ENCODE data around the gene ERBB3.

ERBB3 gene

DNA sequence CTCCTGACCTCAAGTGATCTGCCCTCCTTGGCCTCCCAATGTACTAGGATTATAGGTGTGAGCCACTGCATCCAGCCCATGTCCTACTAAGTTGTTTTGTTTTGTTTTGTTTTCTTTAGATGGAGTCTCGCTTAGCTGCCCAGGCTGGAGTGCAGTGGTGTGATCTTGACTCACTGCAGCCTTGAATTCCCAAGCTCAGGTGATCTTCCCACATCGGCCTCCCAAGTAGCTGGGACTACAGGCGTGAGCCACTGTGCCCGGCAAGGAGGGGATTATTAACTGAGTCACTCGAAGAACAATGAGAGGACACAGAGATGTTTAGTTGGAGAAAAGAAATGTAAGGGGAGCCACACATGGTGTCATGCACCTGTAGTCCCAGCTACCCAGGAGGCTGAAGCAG lies 18.0 kb upstream of the ERBB3 start:
- no peaks in the 10 kb centered on the region for H3K27me3 ChIP-seq (ENCODE audit: low read length)
- H3K36me3 ChIP-seq (ENCODE audit: low read length) = no peaks in the 10 kb centered on the region
- H2AFZ ChIP-seq (ENCODE audit: low read depth, low read length, severe bottlenecking) = no peak overlapping the region
- no peaks in the 10 kb centered on the region; the same call in 1 of the 2 replicates for H3F3A ChIP-seq (ENCODE audit: insufficient read depth)
- H3K27ac ChIP-seq (ENCODE audit: low read depth, low read length) = no peak overlapping the region
- no peak overlapping the region for H3K4me3 ChIP-seq (ENCODE audit: insufficient read depth, low read length, poor library complexity, severe bottlenecking)
- no peak for TF ChIP-seq EZH2phosphoT487 (conservative IDR thresholded peaks at IDR 0.05; ENCODE audit: low read length)
- TF ChIP-seq, protein P1, sequence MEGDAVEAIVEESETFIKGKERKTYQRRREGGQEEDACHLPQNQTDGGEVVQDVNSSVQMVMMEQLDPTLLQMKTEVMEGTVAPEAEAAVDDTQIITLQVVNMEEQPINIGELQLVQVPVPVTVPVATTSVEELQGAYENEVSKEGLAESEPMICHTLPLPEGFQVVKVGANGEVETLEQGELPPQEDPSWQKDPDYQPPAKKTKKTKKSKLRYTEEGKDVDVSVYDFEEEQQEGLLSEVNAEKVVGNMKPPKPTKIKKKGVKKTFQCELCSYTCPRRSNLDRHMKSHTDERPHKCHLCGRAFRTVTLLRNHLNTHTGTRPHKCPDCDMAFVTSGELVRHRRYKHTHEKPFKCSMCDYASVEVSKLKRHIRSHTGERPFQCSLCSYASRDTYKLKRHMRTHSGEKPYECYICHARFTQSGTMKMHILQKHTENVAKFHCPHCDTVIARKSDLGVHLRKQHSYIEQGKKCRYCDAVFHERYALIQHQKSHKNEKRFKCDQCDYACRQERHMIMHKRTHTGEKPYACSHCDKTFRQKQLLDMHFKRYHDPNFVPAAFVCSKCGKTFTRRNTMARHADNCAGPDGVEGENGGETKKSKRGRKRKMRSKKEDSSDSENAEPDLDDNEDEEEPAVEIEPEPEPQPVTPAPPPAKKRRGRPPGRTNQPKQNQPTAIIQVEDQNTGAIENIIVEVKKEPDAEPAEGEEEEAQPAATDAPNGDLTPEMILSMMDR (IDR thresholded peaks at IDR 0.05; ENCODE audit: insufficient read depth, low read length, poor library complexity, severe bottlenecking) = no peak
- no peak overlapping the region for H3K4me2 ChIP-seq (ENCODE audit: low read depth, low read length, poor library complexity, severe bottlenecking)
- no peak overlapping the region for H3K9ac ChIP-seq (ENCODE audit: low read length)
- H3K79me2 ChIP-seq (ENCODE audit: insufficient read depth, low read length) = no peaks in the 10 kb centered on the region
- H3K9me3 ChIP-seq (ENCODE audit: insufficient read depth, low read length) = no peaks in the 10 kb centered on the region
- no peaks in the 10 kb centered on the region for H3K9me2 ChIP-seq (replicated peaks; ENCODE audit: insufficient read depth, low read length)
- H4K20me1 ChIP-seq (ENCODE audit: low read depth, low read length) = no peaks in the 10 kb centered on the region

DNA sequence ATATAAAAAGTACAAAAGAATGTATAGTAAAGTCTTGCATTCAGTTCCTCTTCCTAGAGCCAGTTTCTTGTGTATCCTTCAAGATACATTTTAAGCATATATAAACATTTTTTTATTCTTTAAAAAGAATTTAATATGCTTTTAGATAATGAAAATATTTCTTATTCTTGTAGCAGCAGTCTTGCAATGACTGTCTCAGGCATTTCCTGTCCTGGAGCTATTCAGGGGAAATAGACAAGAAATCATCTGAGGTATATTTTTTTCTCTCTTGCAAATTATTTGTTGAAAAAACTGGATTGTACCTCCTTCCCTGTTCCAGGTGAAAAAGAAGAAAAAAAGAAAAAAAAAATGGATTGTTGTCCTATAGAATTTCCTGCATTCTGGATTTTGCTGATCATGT lies 17.0 kb upstream of the ERBB3 start:
- Histone ChIP-seq H3K4me3 (ENCODE audit: insufficient read depth, low read length, poor library complexity, severe bottlenecking) (no peak overlapping the region), H3K27ac (ENCODE audit: low read depth, low read length) (no peak overlapping the region), H3K9me3 (ENCODE audit: insufficient read depth, low read length) (no peaks in the 10 kb centered on the region), H3K9me2 (replicated peaks; ENCODE audit: insufficient read depth, low read length) (no peaks in the 10 kb centered on the region), H3K9ac (ENCODE audit: low read length) (no peak overlapping the region), H3F3A (ENCODE audit: insufficient read depth) (no peaks in the 10 kb centered on the region; the same call in 1 of the 2 replicates), H4K20me1 (ENCODE audit: low read depth, low read length) (no peaks in the 10 kb centered on the region), H2AFZ (ENCODE audit: low read depth, low read length, severe bottlenecking) (no peak overlapping the region), H3K4me2 (ENCODE audit: low read depth, low read length, poor library complexity, severe bottlenecking) (no peak overlapping the region), H3K79me2 (ENCODE audit: insufficient read depth, low read length) (no peaks in the 10 kb centered on the region), H3K36me3 (ENCODE audit: low read length) (no peaks in the 10 kb centered on the region), H3K27me3 (ENCODE audit: low read length) (no peaks in the 10 kb centered on the region)
- TF ChIP-seq, protein P1 (IDR thresholded peaks at IDR 0.05; ENCODE audit: insufficient read depth, low read length, poor library complexity, severe bottlenecking) = no peak
- no peak for TF ChIP-seq EZH2phosphoT487 (conservative IDR thresholded peaks at IDR 0.05; ENCODE audit: low read length)

DNA sequence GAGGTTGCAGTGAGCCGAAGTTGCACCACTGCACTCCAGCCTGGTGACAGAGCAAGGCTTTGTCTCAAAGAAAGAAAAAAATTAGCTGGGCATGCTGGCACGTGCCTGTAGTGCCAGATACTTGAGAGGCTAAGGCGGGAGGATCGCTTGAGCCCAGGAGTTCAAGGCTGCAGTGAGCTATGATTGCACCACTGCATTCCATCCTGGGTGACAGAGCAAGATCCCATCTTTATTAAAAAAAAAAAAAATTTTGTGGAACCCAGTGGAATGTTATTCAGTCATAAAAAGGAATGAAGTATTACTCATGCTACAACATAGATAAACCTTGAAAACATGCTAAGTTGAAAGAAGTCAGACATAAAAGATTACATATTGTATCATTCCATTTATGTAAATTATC lies 8.3 kb upstream of the ERBB3 start:
- H3K27ac ChIP-seq (ENCODE audit: low read depth, low read length) = no peak overlapping the region
- H3K9ac ChIP-seq (ENCODE audit: low read length) = no peak overlapping the region
- H3F3A ChIP-seq (ENCODE audit: insufficient read depth) = no peaks in the 10 kb centered on the region
- no peak overlapping the region for H3K4me3 ChIP-seq (ENCODE audit: insufficient read depth, low read length, poor library complexity, severe bottlenecking)
- H2AFZ ChIP-seq (ENCODE audit: low read depth, low read length, severe bottlenecking) = no peak overlapping the region
- no peaks in the 10 kb centered on the region for H3K9me2 ChIP-seq (replicated peaks; ENCODE audit: insufficient read depth, low read length)
- H3K9me3 ChIP-seq (ENCODE audit: insufficient read depth, low read length) = no peaks in the 10 kb centered on the region
- H4K20me1 ChIP-seq (ENCODE audit: low read depth, low read length) = no peaks in the 10 kb centered on the region
- H3K27me3 ChIP-seq (ENCODE audit: low read length) = no peaks in the 10 kb centered on the region
- H3K36me3 ChIP-seq (ENCODE audit: low read length) = no peaks in the 10 kb centered on the region
- no peaks in the 10 kb centered on the region for H3K79me2 ChIP-seq (ENCODE audit: insufficient read depth, low read length)
- H3K4me2 ChIP-seq (ENCODE audit: low read depth, low read length, poor library complexity, severe bottlenecking) = no peak overlapping the region
- TF ChIP-seq, protein P1 (IDR thresholded peaks at IDR 0.05; ENCODE audit: insufficient read depth, low read length, poor library complexity, severe bottlenecking) = no peak
- no peak for TF ChIP-seq EZH2phosphoT487 (conservative IDR thresholded peaks at IDR 0.05; ENCODE audit: low read length)

Data from SU-DHL-6 (cell line).